GM12873 (cell line): ENCODE data around the gene MCF2L.

Source experiments
- CTCF ChIP-seq: IDR thresholded peaks from 2 replicates; pipeline ENCODE4 v1.5.1; 2012; ENCODE audit warnings: low read depth, mild to moderate bottlenecking, moderate library complexity, low read length, control low read depth; ENCODE audit not compliant: insufficient read depth; ENCODE audit errors: missing control alignments

The MCF2L gene

GRCh38 chr13:113110852-113111315, 141.9 kb downstream of the MCF2L start:
- no peak for TF ChIP-seq CTCF

GRCh38 chr13:113112893-113113845, 144.2 kb downstream of the MCF2L start:
- no peak for TF ChIP-seq CTCF

- TF ChIP-seq CTCF: no peak
Measured at GRCh38 chr13:113113846-113114271, 144.8 kb downstream of the MCF2L start.

- TF ChIP-seq CTCF: no peak
Measured at GRCh38 chr13:113114511-113115362, 145.7 kb downstream of the MCF2L start.

GRCh38 chr13:113115363-113116205, 146.6 kb downstream of the MCF2L start:
- TF ChIP-seq CTCF: no peak

GRCh38 chr13:113116206-113116800, 147.3 kb downstream of the MCF2L start:
- no peak for TF ChIP-seq CTCF
